Stimulated activated naive CD8-positive, alpha-beta T cell treated with anti-CD3 and anti-CD28 coated beads, Interleukin-15, Interleukin-2, amounts not matched to agents 100 U/mL and 50 U/mL, for 24 hours (primary cell): ENCODE data around the gene BCAP29.
A peak's percentile ranks its signal among the peaks of the same experiment; 100 is the strongest.

Source experiments
- ATAC-seq: fragments of 150-1000 bp; cut with Tn5 transposase; one replicate; pipeline ENCODE4 v1.10.0; 2021
- DNase-seq: peaks from one replicate; pipeline ENCODE4 v3.0.0; 2021

The BCAP29 gene

GRCh38 chr7:107582875-107583274 lies 2.8 kb downstream of the BCAP29 start:
- DNase-seq (no peak), ATAC-seq (no peak)

DNA sequence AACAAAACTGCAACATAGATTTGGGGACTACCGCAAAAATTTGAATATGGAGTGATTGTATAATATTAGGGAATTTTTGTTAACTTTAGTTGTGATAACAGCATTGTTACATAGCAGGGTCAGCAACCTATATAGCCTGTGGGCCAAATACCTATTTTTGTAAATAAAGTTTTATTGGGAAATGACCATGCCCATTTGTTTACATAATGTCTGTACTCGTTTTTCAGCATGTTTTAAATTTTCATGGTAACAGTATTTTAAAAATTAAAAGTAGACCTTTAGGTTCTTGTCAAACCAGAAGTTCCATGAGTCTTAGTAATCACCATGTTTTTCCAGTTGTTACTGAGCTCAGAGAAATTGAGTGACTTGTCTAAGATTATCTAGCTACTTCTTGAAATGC lies 4.7 kb downstream of the BCAP29 start:
- ATAC-seq, result no peak
- no peak for DNase-seq

DNA sequence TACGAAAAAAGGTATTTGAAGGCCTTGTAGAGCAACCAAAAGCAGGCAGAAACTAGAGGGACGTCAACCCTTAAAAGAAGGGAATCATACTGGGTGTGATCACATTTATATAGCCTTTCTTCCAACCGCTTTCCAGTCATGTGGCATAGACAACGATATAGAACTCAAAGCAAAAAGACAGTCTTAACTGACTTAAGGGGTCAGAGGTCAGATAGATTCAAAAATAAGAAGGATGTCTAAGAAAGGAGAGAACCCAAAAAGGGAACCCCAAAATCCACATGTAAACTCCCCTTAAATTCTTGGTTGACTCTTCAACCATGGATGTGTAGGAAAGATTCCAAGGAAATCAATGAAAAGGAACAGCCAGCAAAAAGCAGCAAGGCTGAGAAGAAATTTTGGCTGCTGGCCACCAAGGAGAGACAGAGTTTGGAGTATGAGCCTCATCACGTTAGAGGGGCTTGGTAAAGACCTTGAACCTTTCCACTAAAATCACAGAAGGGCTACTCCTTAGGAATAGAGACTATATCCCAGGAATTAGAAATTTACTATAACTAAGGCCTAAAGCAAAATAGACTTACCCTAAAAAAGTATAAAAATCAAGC lies 8.6 kb downstream of the BCAP29 start:
- DNase-seq (no peak), ATAC-seq (no peak)

- DNase-seq (no peak), ATAC-seq (no peak)
These were observed 11.4 kb downstream of the BCAP29 start for GRCh38 chr7:107591421-107591820.

- no peak for ATAC-seq
- DNase-seq, result no peak
These were observed 12.4 kb downstream of the BCAP29 start for GRCh38 chr7:107592361-107593024.

DNA sequence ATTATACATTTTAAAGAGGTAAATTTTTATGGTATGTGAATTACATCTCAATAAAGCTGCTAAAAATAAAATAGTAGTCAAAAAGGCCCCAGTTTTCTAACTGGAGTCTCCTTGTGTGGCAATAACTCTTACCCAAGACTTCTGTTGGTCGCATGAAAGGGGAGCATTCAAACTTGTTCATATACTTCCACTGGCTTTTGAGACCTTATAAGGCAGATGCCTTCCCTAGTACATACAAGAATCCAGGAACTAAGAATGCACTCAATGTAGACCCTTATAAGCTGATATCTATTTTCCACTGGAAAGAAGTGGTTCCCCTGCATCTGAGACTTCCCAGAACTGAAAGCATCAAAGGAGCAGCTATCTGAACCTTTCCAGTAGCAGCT lies 13.0 kb downstream of the BCAP29 start:
- ATAC-seq, result no peak
- no peak for DNase-seq

- DNase-seq (no peak), ATAC-seq (no peak)
These were observed 15.1 kb downstream of the BCAP29 start for GRCh38 chr7:107594961-107595737.

DNA sequence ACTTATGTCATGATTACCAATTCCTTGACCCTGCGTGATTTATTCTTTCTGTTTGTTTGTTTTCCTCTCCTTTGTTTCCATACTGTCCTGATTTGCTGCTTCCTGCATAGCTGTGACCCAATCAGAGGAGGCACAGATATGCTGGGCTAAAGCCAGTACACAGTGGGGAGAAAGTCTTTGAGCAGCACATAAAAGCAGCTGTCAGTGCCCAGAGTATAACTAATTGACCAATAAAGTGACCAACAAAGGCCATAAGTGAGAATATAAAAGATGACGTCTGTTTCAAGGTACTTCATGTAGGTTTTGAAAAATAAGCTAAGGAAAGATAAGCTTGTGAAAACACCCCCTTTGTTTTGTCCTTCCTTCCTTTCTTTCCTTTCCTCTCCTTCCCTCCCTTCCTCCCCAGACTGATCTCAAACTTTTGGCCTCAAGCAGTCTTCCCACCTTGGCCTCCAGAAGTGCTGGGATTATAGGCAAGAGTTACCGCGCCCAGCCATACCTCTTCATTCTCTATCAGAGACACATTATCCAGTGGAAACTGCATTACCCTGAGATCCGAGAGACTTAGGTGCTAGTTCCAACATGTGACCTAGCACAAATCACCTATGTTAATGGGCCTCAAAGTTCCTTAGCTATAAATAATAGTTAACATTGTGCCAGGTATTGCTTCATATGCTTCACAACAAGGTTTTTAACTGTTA lies 17.0 kb downstream of the BCAP29 start:
- ATAC-seq (no peak), DNase-seq (no peak)

DNA sequence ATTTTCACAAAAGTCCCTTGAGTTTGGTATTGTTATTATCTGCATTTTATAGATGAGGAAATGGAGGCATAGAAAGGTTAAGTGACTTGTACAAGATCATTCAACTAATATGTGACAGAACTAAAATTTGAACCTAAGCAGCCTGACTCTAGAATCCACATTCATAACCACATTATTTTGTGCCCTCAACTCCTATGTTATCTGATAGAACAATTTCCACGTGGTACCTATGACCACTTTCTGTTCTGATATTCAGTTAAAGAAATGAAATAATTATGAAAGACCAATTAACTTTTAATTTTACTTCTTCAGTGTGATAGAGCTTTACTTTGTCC lies 17.5 kb downstream of the BCAP29 start:
- ATAC-seq (no peak), DNase-seq (no peak)

DNA sequence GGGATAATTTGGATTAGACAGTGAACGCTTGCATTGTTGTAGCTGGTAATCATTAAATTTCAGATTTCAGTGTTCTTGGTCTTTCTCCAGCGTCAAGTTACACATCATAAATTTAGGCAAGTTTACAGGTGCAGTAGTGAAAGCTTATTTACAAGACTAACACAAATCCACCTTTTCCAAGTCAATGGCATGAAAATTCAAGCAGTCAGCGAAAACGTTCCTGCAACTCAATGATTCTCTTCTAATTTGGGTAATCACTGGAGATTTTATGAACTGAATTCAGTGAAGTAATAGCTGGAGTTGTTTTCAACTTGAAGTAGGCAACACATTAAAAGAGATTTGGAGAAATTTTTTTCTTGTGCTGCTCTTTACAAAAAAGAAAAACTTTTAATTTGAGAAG lies 17.9 kb downstream of the BCAP29 start:
- no peak for DNase-seq
- no peak for ATAC-seq

DNA sequence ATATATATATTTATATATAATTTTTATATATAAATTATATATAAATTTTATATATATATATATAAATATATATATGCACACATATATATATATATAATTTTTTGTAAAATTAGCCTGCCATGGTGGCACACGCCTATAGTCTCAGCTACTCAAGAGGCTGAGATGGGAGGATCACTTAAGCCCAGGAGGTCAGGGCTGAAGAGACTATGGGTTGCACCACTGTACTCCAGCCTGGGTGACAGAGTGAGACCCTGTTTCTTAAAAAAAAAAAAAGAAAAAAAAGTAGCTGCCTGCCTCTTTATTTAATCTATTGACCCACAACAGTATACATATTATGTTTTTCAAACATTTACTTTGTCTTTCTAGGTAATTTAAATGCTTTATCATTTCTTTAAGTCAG lies 19.2 kb downstream of the BCAP29 start:
- DNase-seq, result no peak
- no peak for ATAC-seq

GRCh38 chr7:107600816-107601215 lies 20.8 kb downstream of the BCAP29 start:
- ATAC-seq, result no peak
- DNase-seq, result no peak

GRCh38 chr7:107605218-107605815 lies 25.3 kb downstream of the BCAP29 start:
- no peak for ATAC-seq
- DNase-seq, result no peak

GRCh38 chr7:107606303-107606702 lies 26.3 kb downstream of the BCAP29 start:
- DNase-seq (no peak), ATAC-seq (no peak)

DNA sequence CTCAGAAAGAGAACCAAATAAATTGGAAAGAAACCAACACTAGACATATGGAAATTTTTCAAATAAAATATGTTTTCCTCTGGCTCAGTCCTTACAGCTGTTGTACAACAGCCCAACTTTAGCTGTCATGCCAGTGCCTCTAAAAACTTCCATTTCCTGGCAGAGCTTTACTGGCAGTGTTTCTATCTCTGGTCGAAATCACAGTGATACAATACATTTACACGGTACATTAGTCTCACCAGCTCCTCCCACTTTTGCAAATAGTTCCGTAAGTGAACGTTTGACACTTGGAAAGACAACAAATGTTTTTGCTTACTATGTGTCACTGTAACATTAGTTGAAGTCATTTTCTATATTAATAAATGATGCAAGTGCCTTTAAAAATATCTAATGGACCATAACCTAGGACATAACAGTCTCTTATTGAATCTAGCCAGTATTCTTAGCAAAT lies 29.8 kb downstream of the BCAP29 start:
- DNase-seq (no peak), ATAC-seq (no peak)

GRCh38 chr7:107610323-107610722 lies 30.3 kb downstream of the BCAP29 start:
- no peak for DNase-seq
- ATAC-seq, result no peak

- no peak for ATAC-seq
- DNase-seq, result no peak
These were observed 33.4 kb downstream of the BCAP29 start for GRCh38 chr7:107613439-107613838.

DNA sequence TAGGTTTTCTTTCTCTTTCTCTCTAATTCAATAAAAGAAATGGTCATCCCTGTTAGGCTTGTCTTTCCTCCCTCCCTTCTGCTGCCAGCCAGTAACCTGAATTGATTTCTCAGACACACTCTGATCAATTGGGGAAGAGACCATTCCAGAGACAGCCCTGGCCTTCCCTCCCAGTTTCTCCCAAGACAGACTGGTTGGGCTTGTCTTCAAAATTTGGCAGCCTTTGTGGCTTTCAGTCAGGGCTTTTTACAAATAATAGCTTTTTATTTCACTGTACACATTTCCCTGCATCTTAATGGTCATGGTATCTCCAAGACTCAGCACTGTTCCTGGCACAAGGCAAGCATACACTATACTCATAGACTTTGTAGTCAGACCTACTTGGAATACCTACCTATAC lies 33.9 kb downstream of the BCAP29 start:
- no peak for ATAC-seq
- DNase-seq, result no peak

GRCh38 chr7:107614425-107614824 lies 34.4 kb downstream of the BCAP29 start:
- ATAC-seq (no peak), DNase-seq (no peak)

GRCh38 chr7:107615910-107616680 lies 36.0 kb downstream of the BCAP29 start:
- no peak for DNase-seq
- no peak for ATAC-seq

- peak; percentile 14 for ATAC-seq
- no peak for DNase-seq
These were observed 42.4 kb downstream of the BCAP29 start for GRCh38 chr7:107622429-107622828.

GRCh38 chr7:107622894-107623293 lies 42.8 kb downstream of the BCAP29 start:
- DNase-seq, result no peak
- no peak for ATAC-seq
